ENCODE results near the gene MBIP.

MBIP gene, protein sequence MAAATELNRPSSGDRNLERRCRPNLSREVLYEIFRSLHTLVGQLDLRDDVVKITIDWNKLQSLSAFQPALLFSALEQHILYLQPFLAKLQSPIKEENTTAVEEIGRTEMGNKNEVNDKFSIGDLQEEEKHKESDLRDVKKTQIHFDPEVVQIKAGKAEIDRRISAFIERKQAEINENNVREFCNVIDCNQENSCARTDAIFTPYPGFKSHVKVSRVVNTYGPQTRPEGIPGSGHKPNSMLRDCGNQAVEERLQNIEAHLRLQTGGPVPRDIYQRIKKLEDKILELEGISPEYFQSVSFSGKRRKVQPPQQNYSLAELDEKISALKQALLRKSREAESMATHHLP

GRCh38 chr14:36320200-36320896 lies at the start of gene MBIP:
Gene MBIP (minus strand): TSS chr14:36320637. CDS start chr14:36320588, 49 bp downstream.
- Histone ChIP-seq H3K9ac (ENCODE audit: low read depth in 1 of 2, low read length in 2 of 2) (peak within 1 kb of the TSS; percentile 85 to 94), H3K36me3 (ENCODE audit: control insufficient read depth in 2 of 2, insufficient read depth in 2 of 2, low read length in 2 of 2) (no peaks in the 10 kb centered on the region), H3K27me3 (ENCODE audit: control insufficient read depth in 2 of 2, insufficient read depth in 2 of 2, low read length in 2 of 2) (no peaks in the 10 kb centered on the region), H3K27ac (ENCODE audit: low read depth in 2 of 2, low read length in 2 of 2) (peak within 1 kb of the TSS; percentile 85 to 86), H3K4me3 (ENCODE audit: low read length in 2 of 2) (peak within 1 kb of the TSS; percentile 92 to 97), H3K4me1 (ENCODE audit: control insufficient read depth in 2 of 2, insufficient read depth in 2 of 2, low read length in 2 of 2) (peaks cover 0 to 5% of the 10 kb centered on the region in 2 donors), H3K9me3 (ENCODE audit: control insufficient read depth in 2 of 2, low read length in 2 of 2) (no peaks in the 10 kb centered on the region)

DNA sequence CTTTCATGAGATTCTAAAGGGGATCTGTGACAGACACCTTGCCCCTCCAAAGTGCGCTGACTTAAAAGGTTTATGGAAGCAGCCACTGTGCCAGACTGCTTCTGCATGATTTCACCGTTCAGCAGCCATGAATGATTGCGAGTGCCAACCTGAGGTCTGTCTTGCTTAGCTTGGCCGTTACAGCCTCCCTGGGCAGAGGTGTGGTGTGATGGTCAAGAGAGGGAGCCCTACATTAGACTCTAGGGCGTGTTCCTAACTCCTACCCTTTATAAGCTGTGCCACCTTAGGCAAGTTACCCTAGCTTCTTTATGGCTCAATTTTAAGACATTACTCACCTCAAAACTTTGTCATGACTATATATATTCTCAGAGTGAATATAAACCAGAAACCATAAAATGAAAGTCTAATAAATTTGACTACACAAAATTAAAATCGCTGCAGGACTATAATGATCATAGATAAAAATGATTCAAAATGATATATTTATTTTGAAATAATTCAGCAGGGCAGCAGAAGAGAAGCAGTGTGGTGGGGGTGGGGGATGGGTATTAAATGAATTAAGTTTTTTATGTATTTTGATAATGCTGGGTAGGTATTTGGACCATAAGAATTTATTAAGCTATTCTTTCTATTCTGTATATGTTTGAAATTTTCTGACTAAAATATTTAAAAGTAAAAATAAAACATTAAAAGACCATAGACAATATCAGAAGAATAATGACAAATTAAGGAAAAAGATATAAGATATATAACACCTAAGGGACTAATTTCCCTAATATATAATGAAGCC lies 47.7 kb upstream of the MBIP start:
- no peak overlapping the region for H3K27ac ChIP-seq (ENCODE audit: low read depth in 2 of 2, low read length in 2 of 2)
- no peaks in the 10 kb centered on the region for H3K27me3 ChIP-seq (ENCODE audit: control insufficient read depth in 2 of 2, insufficient read depth in 2 of 2, low read length in 2 of 2)
- H3K9ac ChIP-seq (ENCODE audit: low read depth in 1 of 2, low read length in 2 of 2): no peak overlapping the region

DNA sequence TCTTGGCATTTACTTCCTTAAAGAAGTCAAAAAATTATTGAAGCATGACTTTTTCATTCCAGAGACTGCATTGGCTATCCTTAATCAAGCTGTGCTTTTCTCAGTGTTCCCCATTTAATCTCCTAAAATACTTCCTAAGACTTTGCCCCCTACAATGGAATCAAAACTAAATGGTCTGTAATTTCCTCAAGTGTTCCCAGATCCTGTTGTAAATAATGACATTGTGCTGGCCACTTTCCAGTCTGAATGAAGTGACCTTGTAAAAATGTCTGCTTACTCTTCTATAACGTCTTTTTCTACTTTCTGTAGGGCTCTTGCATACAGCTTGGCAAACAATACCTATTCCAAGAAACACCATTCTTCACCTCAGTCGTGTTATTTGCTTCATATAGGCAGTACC lies 45.3 kb upstream of the MBIP start:
- H3K9ac ChIP-seq (ENCODE audit: low read depth in 1 of 2, low read length in 2 of 2): no peak overlapping the region
- H3K27ac ChIP-seq (ENCODE audit: low read depth in 2 of 2, low read length in 2 of 2): no peak overlapping the region
- H3K36me3 ChIP-seq (ENCODE audit: control insufficient read depth in 2 of 2, insufficient read depth in 2 of 2, low read length in 2 of 2): no peaks in the 10 kb centered on the region
- no peaks in the 10 kb centered on the region for H3K27me3 ChIP-seq (ENCODE audit: control insufficient read depth in 2 of 2, insufficient read depth in 2 of 2, low read length in 2 of 2)
- no peaks in the 10 kb centered on the region for H3K4me1 ChIP-seq (ENCODE audit: control insufficient read depth in 2 of 2, insufficient read depth in 2 of 2, low read length in 2 of 2)
- no peaks in the 10 kb centered on the region for H3K9me3 ChIP-seq (ENCODE audit: control insufficient read depth in 2 of 2, low read length in 2 of 2)
- H3K4me3 ChIP-seq (ENCODE audit: low read length in 2 of 2): no peak overlapping the region

More for the DNA sequence above, 47.7 kb upstream of the MBIP start:
- no peaks in the 10 kb centered on the region for H3K4me1 ChIP-seq (ENCODE audit: control insufficient read depth in 2 of 2, insufficient read depth in 2 of 2, low read length in 2 of 2)
- no peak overlapping the region for H3K4me3 ChIP-seq (ENCODE audit: low read length in 2 of 2)
- no peaks in the 10 kb centered on the region for H3K9me3 ChIP-seq (ENCODE audit: control insufficient read depth in 2 of 2, low read length in 2 of 2)
- no peaks in the 10 kb centered on the region for H3K36me3 ChIP-seq (ENCODE audit: control insufficient read depth in 2 of 2, insufficient read depth in 2 of 2, low read length in 2 of 2)

DNA sequence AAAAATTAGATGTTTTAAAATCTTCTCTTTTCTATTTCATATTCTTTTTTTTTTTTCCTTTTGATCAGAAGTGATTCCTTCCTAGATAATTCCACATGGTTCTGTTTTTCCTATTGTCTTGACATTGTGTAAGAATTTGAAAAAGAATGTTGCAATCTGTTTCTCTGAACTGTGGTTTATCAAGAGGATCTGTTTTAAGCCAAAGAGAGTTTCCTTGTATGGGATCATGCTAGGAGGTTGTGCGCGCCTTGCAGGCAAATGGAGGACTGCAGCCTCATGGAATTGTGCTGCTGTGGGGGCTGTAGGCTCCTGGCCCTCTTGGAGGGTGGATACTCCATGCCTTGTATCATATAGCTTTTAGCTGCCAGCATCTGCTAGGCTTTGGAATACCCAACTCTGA lies 43.3 kb upstream of the MBIP start:
- Histone ChIP-seq H3K36me3 (ENCODE audit: control insufficient read depth in 2 of 2, insufficient read depth in 2 of 2, low read length in 2 of 2) (no peaks in the 10 kb centered on the region), H3K27ac (ENCODE audit: low read depth in 2 of 2, low read length in 2 of 2) (no peak overlapping the region), H3K27me3 (ENCODE audit: control insufficient read depth in 2 of 2, insufficient read depth in 2 of 2, low read length in 2 of 2) (no peaks in the 10 kb centered on the region)

GRCh38 chr14:36362648-36363047 lies 42.2 kb upstream of the MBIP start:
- Histone ChIP-seq H3K36me3 (ENCODE audit: control insufficient read depth in 2 of 2, insufficient read depth in 2 of 2, low read length in 2 of 2) (no peaks in the 10 kb centered on the region), H3K9me3 (ENCODE audit: control insufficient read depth in 2 of 2, low read length in 2 of 2) (no peaks in the 10 kb centered on the region), H3K27me3 (ENCODE audit: control insufficient read depth in 2 of 2, insufficient read depth in 2 of 2, low read length in 2 of 2) (no peaks in the 10 kb centered on the region), H3K9ac (ENCODE audit: low read depth in 1 of 2, low read length in 2 of 2) (no peak overlapping the region), H3K27ac (ENCODE audit: low read depth in 2 of 2, low read length in 2 of 2) (no peak overlapping the region), H3K4me3 (ENCODE audit: low read length in 2 of 2) (no peak overlapping the region), H3K4me1 (ENCODE audit: control insufficient read depth in 2 of 2, insufficient read depth in 2 of 2, low read length in 2 of 2) (no peaks in the 10 kb centered on the region)

More for the DNA sequence above, 43.3 kb upstream of the MBIP start:
- Histone ChIP-seq H3K4me3 (ENCODE audit: low read length in 2 of 2) (no peak overlapping the region), H3K9ac (ENCODE audit: low read depth in 1 of 2, low read length in 2 of 2) (no peak overlapping the region), H3K4me1 (ENCODE audit: control insufficient read depth in 2 of 2, insufficient read depth in 2 of 2, low read length in 2 of 2) (no peaks in the 10 kb centered on the region), H3K9me3 (ENCODE audit: control insufficient read depth in 2 of 2, low read length in 2 of 2) (no peaks in the 10 kb centered on the region)

DNA sequence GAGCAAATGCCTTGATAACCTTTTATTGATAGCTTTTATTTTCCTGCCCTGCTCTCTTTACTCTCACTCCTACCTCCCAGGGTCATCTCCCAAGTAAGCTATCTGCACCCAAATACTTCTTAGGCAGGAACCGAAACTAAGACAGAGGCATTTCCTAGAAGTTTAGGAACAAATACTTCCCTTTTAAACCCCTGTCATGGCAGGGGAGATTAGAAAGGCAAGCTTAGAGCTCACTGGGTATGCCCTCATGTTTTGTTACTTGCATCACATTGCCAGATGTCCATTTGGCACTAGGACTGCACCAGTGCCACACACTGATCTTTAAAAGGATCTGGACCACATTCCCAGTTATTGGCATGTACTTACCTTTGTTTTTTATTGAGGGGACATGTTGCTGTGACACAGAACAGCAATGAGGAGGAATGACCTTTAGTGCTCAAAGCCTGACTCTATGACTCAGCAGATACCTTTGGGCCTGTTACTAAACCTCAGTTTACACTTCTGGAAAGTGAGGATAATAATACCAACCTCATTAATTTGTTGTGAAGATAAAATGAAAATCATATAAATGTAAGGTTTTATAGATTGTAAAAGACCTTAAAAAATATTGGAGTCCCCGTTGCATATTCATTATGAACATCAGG lies 40.9 kb upstream of the MBIP start:
- no peak overlapping the region for H3K4me3 ChIP-seq (ENCODE audit: low read length in 2 of 2)
- H3K4me1 ChIP-seq (ENCODE audit: control insufficient read depth in 2 of 2, insufficient read depth in 2 of 2, low read length in 2 of 2): no peaks in the 10 kb centered on the region
- H3K27ac ChIP-seq (ENCODE audit: low read depth in 2 of 2, low read length in 2 of 2): no peak overlapping the region
- no peak overlapping the region for H3K9ac ChIP-seq (ENCODE audit: low read depth in 1 of 2, low read length in 2 of 2)
- H3K27me3 ChIP-seq (ENCODE audit: control insufficient read depth in 2 of 2, insufficient read depth in 2 of 2, low read length in 2 of 2): no peaks in the 10 kb centered on the region
- H3K9me3 ChIP-seq (ENCODE audit: control insufficient read depth in 2 of 2, low read length in 2 of 2): no peaks in the 10 kb centered on the region
- no peaks in the 10 kb centered on the region for H3K36me3 ChIP-seq (ENCODE audit: control insufficient read depth in 2 of 2, insufficient read depth in 2 of 2, low read length in 2 of 2)

DNA sequence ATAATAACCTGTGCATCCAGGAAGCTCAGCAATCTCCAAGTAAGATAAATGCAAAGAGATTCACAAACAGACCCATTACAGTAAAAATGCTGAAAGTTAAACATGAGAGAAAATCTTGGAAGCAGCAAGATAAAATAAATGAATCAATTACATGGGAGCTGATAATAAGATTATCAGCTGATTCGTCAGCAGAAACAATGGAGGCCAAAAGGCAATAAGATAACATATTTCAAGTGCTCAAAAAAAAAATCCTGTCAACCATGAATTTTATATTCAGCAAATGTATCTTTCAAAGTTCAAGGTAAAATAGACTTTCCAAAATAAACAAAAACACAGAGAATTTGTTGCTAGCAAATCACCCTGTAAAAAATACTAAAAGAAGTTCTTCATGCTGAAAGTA lies 36.4 kb upstream of the MBIP start:
- Histone ChIP-seq H3K27me3 (ENCODE audit: control insufficient read depth in 2 of 2, insufficient read depth in 2 of 2, low read length in 2 of 2) (no peaks in the 10 kb centered on the region), H3K4me3 (ENCODE audit: low read length in 2 of 2) (no peak overlapping the region), H3K36me3 (ENCODE audit: control insufficient read depth in 2 of 2, insufficient read depth in 2 of 2, low read length in 2 of 2) (no peaks in the 10 kb centered on the region), H3K9me3 (ENCODE audit: control insufficient read depth in 2 of 2, low read length in 2 of 2) (no peaks in the 10 kb centered on the region), H3K4me1 (ENCODE audit: control insufficient read depth in 2 of 2, insufficient read depth in 2 of 2, low read length in 2 of 2) (no peaks in the 10 kb centered on the region), H3K27ac (ENCODE audit: low read depth in 2 of 2, low read length in 2 of 2) (no peak overlapping the region), H3K9ac (ENCODE audit: low read depth in 1 of 2, low read length in 2 of 2) (no peak overlapping the region)

DNA sequence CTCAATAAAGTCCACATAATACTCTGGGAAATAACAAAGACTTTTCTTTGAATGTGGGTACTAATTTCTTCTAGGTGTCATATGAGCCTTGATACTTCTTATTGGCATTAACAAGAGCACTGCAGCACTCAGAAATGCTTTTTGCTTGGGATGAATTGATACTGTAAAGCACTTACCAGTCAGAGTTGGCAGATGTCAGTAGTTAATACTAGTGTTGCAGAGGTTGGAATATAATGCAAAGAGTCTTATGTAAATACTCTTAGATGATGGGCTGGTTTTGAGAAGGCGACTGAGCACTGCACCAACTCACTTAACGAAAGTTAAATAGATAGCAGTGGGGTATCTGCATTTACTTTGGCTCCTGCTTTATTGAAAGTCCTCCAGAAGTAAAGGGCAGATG lies 25.6 kb upstream of the MBIP start:
- peaks cover 0 to 3% of the 10 kb centered on the region in 2 donors for H3K27me3 ChIP-seq (ENCODE audit: control insufficient read depth in 2 of 2, insufficient read depth in 2 of 2, low read length in 2 of 2)
- H3K9me3 ChIP-seq (ENCODE audit: control insufficient read depth in 2 of 2, low read length in 2 of 2): no peaks in the 10 kb centered on the region
- H3K4me1 ChIP-seq (ENCODE audit: control insufficient read depth in 2 of 2, insufficient read depth in 2 of 2, low read length in 2 of 2): no peaks in the 10 kb centered on the region
- H3K9ac ChIP-seq (ENCODE audit: low read depth in 1 of 2, low read length in 2 of 2): no peak overlapping the region
- H3K27ac ChIP-seq (ENCODE audit: low read depth in 2 of 2, low read length in 2 of 2): no peak overlapping the region
- H3K4me3 ChIP-seq (ENCODE audit: low read length in 2 of 2): no peak overlapping the region
- H3K36me3 ChIP-seq (ENCODE audit: control insufficient read depth in 2 of 2, insufficient read depth in 2 of 2, low read length in 2 of 2): no peaks in the 10 kb centered on the region

DNA sequence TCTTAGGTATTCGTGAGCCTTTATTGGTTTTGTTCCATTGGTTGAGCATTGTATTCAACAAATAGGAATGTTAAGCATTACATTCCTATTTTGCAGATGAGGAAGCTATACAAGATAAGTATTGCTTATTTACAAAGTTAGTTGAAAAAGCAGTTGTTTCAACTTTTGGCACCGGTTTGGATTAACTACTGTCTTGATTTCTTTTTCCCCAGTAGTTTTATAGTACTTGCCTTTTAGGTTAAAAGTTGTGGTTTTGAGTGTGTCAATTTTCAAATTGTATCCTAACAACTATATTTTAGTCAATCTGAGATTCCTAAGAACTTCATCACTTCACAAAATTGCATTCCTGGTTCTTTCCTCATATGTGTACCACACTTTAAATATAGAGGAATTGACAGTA lies 23.8 kb upstream of the MBIP start:
- Histone ChIP-seq H3K27me3 (ENCODE audit: control insufficient read depth in 2 of 2, insufficient read depth in 2 of 2, low read length in 2 of 2) (peaks cover 0 to 3% of the 10 kb centered on the region in 2 donors), H3K4me3 (ENCODE audit: low read length in 2 of 2) (no peak overlapping the region), H3K36me3 (ENCODE audit: control insufficient read depth in 2 of 2, insufficient read depth in 2 of 2, low read length in 2 of 2) (no peaks in the 10 kb centered on the region), H3K27ac (ENCODE audit: low read depth in 2 of 2, low read length in 2 of 2) (no peak overlapping the region), H3K4me1 (ENCODE audit: control insufficient read depth in 2 of 2, insufficient read depth in 2 of 2, low read length in 2 of 2) (no peaks in the 10 kb centered on the region), H3K9ac (ENCODE audit: low read depth in 1 of 2, low read length in 2 of 2) (no peak overlapping the region), H3K9me3 (ENCODE audit: control insufficient read depth in 2 of 2, low read length in 2 of 2) (no peaks in the 10 kb centered on the region)

Measured in mucosa of rectum (tissue), 2 donors.